ACC112 (cell line): ENCODE measurements around the gene HACL1.
"Not testable (repeated sequence)": the region's sequence is repeated elsewhere in the genome, so short reads cannot be mapped to it uniquely, and the experiment has no call there.

Source experiments
- H2AFZ ChIP-seq: fragments of 200-600 bp; sonication (generic); one replicate; pipeline ENCODE4 v1.6.0; 2017; ENCODE audit warnings: antibody characterized with exemption, low read length; ENCODE audit not compliant: unreplicated experiment
- H3K27ac ChIP-seq: fragments of 200-600 bp; sonication (generic); 2 replicates; pipeline ENCODE4 v1.5.1; 2014; ENCODE audit warnings: low read depth, mild to moderate bottlenecking, antibody characterized with exemption, low read length, moderate library complexity
- H3K27me3 ChIP-seq: fragments of 200-600 bp; sonication (generic); 2 replicates; pipeline ENCODE4 v1.6.1; 2014; ENCODE audit warnings: mild to moderate bottlenecking, antibody characterized with exemption, low read length, moderate library complexity, mixed read lengths; ENCODE audit not compliant: insufficient read depth
- H3K36me3 ChIP-seq: fragments of 200-600 bp; sonication (generic); 2 replicates; pipeline ENCODE4 v1.6.1; 2016; ENCODE audit warnings: mild to moderate bottlenecking, antibody characterized with exemption, low read length, moderate library complexity, mixed read lengths; ENCODE audit not compliant: insufficient read depth
- H3K4me1 ChIP-seq: fragments of 200-600 bp; sonication (generic); one replicate; pipeline ENCODE4 v1.6.1; 2016; ENCODE audit warnings: low read length, mixed read lengths; ENCODE audit not compliant: insufficient read depth, unreplicated experiment, control insufficient read depth
- H3K4me3 ChIP-seq: fragments of 200-600 bp; sonication (generic); 2 replicates; pipeline ENCODE4 v1.5.1; 2014; ENCODE audit warnings: mild to moderate bottlenecking, low read depth, low read length
- H3K79me2 ChIP-seq: fragments of 200-600 bp; sonication (generic); one replicate; pipeline ENCODE4 v1.6.0; 2016; ENCODE audit warnings: low read length; ENCODE audit not compliant: control insufficient read depth, unreplicated experiment, insufficient read depth

The HACL1 gene

GRCh38 chr3:15551902-15552301, 49.5 kb downstream of the HACL1 start:
- 0 out of 2 replicates have a peak, but pooled peaks cover 2% of the 10 kb centered on the region for H3K36me3 ChIP-seq
- H3K79me2 ChIP-seq = no peaks in the 10 kb centered on the region
- no peaks in the 10 kb centered on the region for H3K4me1 ChIP-seq
- H2AFZ ChIP-seq = no peak overlapping the region
- H3K27me3 ChIP-seq = no peaks in the 10 kb centered on the region
- H3K4me3 ChIP-seq = no peak overlapping the region
- H3K27ac ChIP-seq = no peak overlapping the region

- Histone ChIP-seq H3K4me3 (no peak overlapping the region), H3K27ac (no peak overlapping the region), H3K27me3 (no peaks in the 10 kb centered on the region), H3K36me3 (no peaks in the 10 kb centered on the region), H3K79me2 (no peaks in the 10 kb centered on the region), H2AFZ (no peak overlapping the region), H3K4me1 (no peaks in the 10 kb centered on the region)
Observed at GRCh38 chr3:15549846-15550245, 51.5 kb downstream of the HACL1 start.

GRCh38 chr3:15542614-15543013, 58.8 kb downstream of the HACL1 start:
- Histone ChIP-seq H3K4me3 (no peak overlapping the region), H3K79me2 (no peaks in the 10 kb centered on the region), H3K27ac (no peak overlapping the region), H2AFZ (no peak overlapping the region), H3K27me3 (no peaks in the 10 kb centered on the region), H3K4me1 (no peaks in the 10 kb centered on the region), H3K36me3 (no peaks in the 10 kb centered on the region)

- H3K27ac ChIP-seq = no peak overlapping the region
- H3K27me3 ChIP-seq = no peaks in the 10 kb centered on the region
- no peak overlapping the region for H3K4me3 ChIP-seq
- H2AFZ ChIP-seq = no peak overlapping the region
- no peaks in the 10 kb centered on the region for H3K79me2 ChIP-seq
- no peaks in the 10 kb centered on the region for H3K36me3 ChIP-seq
- H3K4me1 ChIP-seq = no peaks in the 10 kb centered on the region
Observed at GRCh38 chr3:15541371-15541770, 60.0 kb downstream of the HACL1 start.

- H3K36me3 ChIP-seq = no peaks in the 10 kb centered on the region
- H3K27me3 ChIP-seq = no peaks in the 10 kb centered on the region
- no peaks in the 10 kb centered on the region for H3K79me2 ChIP-seq
- H2AFZ ChIP-seq = no peak overlapping the region
- H3K4me1 ChIP-seq = peaks cover 4% of the 10 kb centered on the region
- H3K4me3 ChIP-seq = no peak overlapping the region
- no peak overlapping the region for H3K27ac ChIP-seq
Observed at GRCh38 chr3:15539066-15539465, 62.3 kb downstream of the HACL1 start.

GRCh38 chr3:15538345-15538744, 63.0 kb downstream of the HACL1 start:
- H2AFZ ChIP-seq = no peak overlapping the region
- no peaks in the 10 kb centered on the region for H3K27me3 ChIP-seq
- H3K36me3 ChIP-seq = no peaks in the 10 kb centered on the region
- H3K27ac ChIP-seq = no peak overlapping the region
- H3K79me2 ChIP-seq = no peaks in the 10 kb centered on the region
- H3K4me3 ChIP-seq = no peak overlapping the region
- H3K4me1 ChIP-seq = peaks cover 4% of the 10 kb centered on the region

- H3K4me3 ChIP-seq = no peak overlapping the region
- H3K27me3 ChIP-seq = no peaks in the 10 kb centered on the region
- peaks cover 4% of the 10 kb centered on the region for H3K4me1 ChIP-seq
- no peaks in the 10 kb centered on the region for H3K79me2 ChIP-seq
- no peak overlapping the region for H2AFZ ChIP-seq
- H3K36me3 ChIP-seq = no peaks in the 10 kb centered on the region
- H3K27ac ChIP-seq = no peak overlapping the region
Observed at GRCh38 chr3:15536856-15537255, 64.5 kb downstream of the HACL1 start.

- Histone ChIP-seq H3K36me3 (no peaks in the 10 kb centered on the region), H3K27ac (no peak overlapping the region), H3K4me3 (no peak overlapping the region)
Observed at GRCh38 chr3:15535732-15536131, 65.6 kb downstream of the HACL1 start.

GRCh38 chr3:15532614-15533013, 68.8 kb downstream of the HACL1 start:
- not testable (repeated sequence) for H3K4me1 ChIP-seq, H3K27ac ChIP-seq, H3K27me3 ChIP-seq, H3K36me3 ChIP-seq, H3K4me3 ChIP-seq, H2AFZ ChIP-seq, H3K79me2 ChIP-seq

More at GRCh38 chr3:15535732-15536131, 65.6 kb downstream of the HACL1 start:
- Histone ChIP-seq H3K4me1 (peaks cover 4% of the 10 kb centered on the region), H3K79me2 (no peaks in the 10 kb centered on the region), H2AFZ (no peak overlapping the region), H3K27me3 (no peaks in the 10 kb centered on the region)

GRCh38 chr3:15531346-15531745, 70.0 kb downstream of the HACL1 start:
- no peaks in the 10 kb centered on the region for H3K27me3 ChIP-seq
- H3K27ac ChIP-seq = no peak overlapping the region
- H3K36me3 ChIP-seq = no peaks in the 10 kb centered on the region
- H3K79me2 ChIP-seq = no peaks in the 10 kb centered on the region
- no peak overlapping the region for H3K4me3 ChIP-seq
- peaks cover 4% of the 10 kb centered on the region for H3K4me1 ChIP-seq
- H2AFZ ChIP-seq = no peak overlapping the region

- H3K4me3 ChIP-seq = no peak overlapping the region
- no peaks in the 10 kb centered on the region for H3K36me3 ChIP-seq
- no peaks in the 10 kb centered on the region for H3K27me3 ChIP-seq
- no peak overlapping the region for H2AFZ ChIP-seq
- no peak overlapping the region for H3K27ac ChIP-seq
- H3K79me2 ChIP-seq = no peaks in the 10 kb centered on the region
- H3K4me1 ChIP-seq = no peaks in the 10 kb centered on the region
Observed at GRCh38 chr3:15528854-15529537, 72.4 kb downstream of the HACL1 start.
